ENCODE measurements around the gene AFF1.
"Not testable (repeated sequence)": the region's sequence is repeated elsewhere in the genome, so short reads cannot be mapped to it uniquely, and the experiment has no call there.

The AFF1 gene

GRCh38 chr4:87012265-87012953 lies 77.6 kb downstream of the AFF1 start:
- DNase-seq (ENCODE audit: low read depth), result no peak

GRCh38 chr4:87012954-87013308 lies 78.1 kb downstream of the AFF1 start:
- DNase-seq (ENCODE audit: low read depth), result not testable (repeated sequence)

- no peak for DNase-seq (ENCODE audit: low read depth)
Measured at GRCh38 chr4:87014284-87014782, 79.5 kb downstream of the AFF1 start.

DNA sequence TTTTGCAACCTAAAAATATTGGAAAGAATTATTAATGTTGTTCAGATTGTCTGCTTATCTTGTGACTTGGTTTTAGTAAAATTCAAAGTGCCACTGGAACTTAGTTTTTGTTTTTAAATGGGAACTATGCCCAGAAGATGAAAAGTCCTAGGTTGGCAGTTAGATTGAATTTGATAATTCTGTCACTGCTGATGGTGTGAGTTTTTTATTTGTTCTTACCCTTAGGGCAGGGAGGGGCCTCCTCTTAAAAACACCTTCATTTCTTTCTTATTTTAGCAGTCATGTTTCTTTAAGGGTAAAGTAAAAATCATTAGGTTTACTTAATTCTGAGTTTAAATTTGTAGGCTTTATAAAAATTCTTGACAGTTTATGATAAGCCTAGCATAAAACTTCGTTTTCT lies 80.6 kb downstream of the AFF1 start:
- no peak for DNase-seq (ENCODE audit: low read depth)

GRCh38 chr4:87017580-87018342 lies 83.0 kb downstream of the AFF1 start:
- no peak for DNase-seq (ENCODE audit: low read depth)

DNA sequence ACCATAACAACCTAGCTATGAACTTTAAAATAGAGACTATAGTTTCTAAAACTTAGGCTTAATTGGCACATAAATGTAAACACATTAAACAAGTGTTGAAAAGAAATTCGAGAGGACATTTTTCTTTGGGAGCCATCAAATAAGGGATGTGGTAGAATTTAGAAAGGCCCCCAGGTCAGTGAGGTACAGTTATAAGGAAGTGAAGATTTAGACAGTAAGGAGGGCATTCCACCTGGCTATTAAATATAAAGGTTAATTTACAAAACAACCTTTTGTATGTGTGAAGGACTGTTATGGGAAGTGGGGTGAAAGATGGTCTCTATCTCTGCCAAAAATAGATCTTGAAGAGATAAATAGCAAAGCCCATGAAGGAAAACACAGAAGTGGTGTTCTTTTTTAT lies 83.9 kb downstream of the AFF1 start:
- DNase-seq (ENCODE audit: low read depth), result no peak

GRCh38 chr4:87019246-87019791 lies 84.5 kb downstream of the AFF1 start:
- DNase-seq (ENCODE audit: low read depth), result no peak

GRCh38 chr4:87019898-87020297 lies 85.1 kb downstream of the AFF1 start:
- no peak for DNase-seq (ENCODE audit: low read depth)

- no peak for DNase-seq (ENCODE audit: low read depth)
Measured at GRCh38 chr4:87024201-87024600, 89.4 kb downstream of the AFF1 start.

DNA sequence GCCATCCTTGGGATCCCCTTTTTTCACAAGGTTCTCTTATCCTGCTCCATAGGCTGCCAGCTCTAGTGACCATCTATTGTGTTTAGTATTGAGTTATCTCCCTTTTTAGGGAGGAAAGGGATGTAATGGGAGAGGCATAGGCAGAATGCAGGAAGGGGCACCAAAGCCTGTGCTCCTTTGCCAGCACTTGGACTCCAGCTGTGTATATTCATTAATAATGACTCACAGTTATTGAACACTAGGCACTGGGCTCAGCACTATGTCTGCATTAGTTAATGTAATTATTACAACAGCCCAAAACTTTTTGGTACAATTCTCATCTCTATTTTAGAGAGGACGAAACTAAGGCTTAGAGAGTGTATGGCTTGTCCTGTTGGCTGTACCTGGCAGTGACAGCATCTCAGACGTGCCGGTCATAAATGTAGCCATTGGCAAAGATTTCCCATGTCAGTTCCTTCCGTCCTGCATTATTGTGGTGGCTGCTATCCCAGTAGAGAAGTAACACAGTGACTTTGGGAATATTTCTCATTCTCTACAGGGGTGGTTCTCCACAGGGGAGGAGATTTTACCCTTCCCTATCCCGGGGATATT lies 90.3 kb downstream of the AFF1 start:
- DNase-seq (ENCODE audit: low read depth), result no peak

- DNase-seq (ENCODE audit: low read depth), result no peak
Measured at GRCh38 chr4:87025614-87026041, 90.8 kb downstream of the AFF1 start.

DNA sequence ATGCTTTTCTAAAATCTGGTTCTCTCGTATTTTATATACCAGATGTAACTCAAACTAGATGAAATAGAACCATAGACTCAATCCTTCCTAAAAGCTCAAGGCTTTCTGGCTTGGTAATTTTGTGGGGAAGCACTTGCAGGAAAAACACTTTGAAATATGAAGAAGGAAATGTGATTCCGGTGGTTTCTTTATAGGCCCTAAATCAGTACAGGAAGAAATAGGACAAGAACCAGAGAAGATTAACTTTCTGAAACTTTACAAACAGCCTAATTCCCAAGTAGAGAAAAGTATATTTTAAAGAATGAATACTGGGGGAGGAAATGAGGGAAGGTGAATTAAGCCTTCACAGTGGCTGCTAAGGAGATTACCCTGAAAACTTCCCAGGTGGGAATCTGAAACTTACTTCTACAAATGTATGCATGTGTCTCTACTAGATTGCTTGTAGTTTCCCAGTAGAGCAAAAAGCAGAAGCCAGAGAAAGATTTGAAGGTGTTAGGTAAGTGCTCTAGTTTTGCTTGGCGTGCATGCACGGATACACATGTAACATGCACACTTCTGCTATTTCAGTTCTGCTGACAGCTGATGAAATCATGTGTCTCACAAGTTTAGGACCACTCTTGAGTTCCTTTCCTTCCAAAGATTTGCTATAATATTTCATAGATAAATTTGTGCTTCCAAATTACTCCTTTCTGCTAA lies 92.1 kb downstream of the AFF1 start:
- DNase-seq (ENCODE audit: low read depth), result no peak

DNA sequence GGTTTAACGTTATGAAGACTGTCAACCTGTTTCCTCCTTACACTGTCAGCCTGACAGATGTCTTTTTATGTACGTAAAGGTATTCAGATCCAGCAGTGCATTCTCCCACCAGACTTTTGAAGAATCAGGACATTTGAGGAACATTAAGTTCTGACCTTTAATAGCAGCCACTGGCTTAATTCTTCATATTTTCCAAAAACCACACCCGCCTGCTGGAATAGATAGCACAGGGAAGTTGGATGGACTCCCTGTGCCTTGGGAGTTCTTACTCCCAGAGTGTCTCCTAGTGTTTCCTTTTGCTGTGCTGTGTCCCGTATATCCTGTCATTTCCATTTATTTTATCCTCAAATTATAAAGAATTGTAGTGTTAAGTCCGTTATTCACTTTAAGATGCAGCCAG lies 94.5 kb downstream of the AFF1 start:
- DNase-seq (ENCODE audit: low read depth), result no peak

DNA sequence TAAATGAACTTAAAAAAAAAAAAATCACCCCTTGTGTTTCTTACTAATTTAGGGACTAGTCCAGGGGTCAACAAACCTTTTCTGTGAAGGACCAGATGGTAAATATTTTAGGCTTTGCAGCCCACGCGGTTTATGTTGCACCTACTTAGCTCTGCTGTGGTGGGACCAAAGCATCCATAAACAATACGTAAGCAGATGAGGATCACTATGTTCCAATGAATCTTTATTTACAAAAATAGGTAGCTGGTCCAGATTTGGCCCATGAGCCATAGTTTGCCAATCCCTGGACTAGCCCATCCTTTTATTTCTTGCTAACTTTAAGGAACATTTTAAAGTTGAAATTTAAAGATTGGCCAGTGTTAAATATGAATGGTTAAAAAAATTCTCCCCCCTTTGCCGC lies 95.3 kb downstream of the AFF1 start:
- no peak for DNase-seq (ENCODE audit: low read depth)

DNA sequence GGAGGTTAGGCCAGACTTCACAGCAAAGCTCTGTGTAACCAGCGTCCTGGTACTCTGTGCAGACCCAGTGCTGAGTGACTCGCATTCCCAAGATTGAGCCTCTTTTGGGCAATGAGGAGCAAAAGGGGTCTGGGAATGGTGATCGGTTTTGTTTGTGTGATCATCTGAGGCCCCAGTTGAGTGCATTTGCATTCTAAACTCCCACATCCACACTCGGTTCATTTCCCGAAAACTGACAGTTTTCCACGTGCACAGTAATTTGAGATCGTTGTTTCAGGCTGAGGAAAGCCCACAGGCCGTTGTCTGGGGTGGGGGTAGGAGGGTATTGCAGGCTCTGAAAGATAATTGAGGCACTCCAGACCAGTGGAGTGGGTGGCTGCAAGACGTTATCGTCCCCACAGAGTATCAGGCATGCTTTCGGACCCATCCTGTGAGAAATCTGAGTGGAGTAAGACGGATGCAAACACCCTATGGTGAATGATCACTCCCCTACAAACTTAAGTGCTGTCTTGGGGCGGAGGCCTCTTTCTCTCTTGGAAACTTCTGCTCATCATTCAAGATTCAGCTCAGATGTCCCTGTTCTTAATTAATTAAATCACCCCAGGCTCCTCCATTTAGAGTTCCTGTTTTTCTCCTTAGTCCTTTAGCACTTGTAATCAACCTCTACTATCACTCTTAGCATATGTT lies 96.1 kb downstream of the AFF1 start:
- no peak for DNase-seq (ENCODE audit: low read depth)

- DNase-seq (ENCODE audit: low read depth), result no peak
Measured at GRCh38 chr4:87031920-87032319, 97.1 kb downstream of the AFF1 start.

- DNase-seq (ENCODE audit: low read depth), result no peak
Measured at GRCh38 chr4:87032884-87033533, 98.2 kb downstream of the AFF1 start.

DNA sequence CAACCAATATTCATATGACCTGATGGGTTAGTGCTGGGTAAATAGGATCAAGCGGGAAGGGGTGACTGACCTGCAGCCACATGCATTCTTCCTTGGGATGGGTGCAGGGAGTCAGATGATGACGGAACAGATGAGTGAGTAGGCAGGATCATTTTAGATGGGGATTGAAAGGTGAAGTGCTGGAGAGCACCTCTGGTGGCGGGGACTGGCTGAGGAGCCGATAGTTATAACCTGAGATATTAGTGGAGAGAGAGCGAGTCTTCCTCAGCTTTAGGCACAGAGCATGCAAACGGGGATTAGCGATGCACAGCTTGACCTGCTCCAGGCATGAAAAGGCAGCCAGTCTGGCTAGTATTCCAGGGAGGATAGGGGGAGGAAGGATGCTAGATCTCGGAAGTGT lies 99.1 kb downstream of the AFF1 start:
- no peak for DNase-seq (ENCODE audit: low read depth)

- DNase-seq (ENCODE audit: low read depth), result no peak
Measured at GRCh38 chr4:87034527-87034926, 99.7 kb downstream of the AFF1 start.

DNA sequence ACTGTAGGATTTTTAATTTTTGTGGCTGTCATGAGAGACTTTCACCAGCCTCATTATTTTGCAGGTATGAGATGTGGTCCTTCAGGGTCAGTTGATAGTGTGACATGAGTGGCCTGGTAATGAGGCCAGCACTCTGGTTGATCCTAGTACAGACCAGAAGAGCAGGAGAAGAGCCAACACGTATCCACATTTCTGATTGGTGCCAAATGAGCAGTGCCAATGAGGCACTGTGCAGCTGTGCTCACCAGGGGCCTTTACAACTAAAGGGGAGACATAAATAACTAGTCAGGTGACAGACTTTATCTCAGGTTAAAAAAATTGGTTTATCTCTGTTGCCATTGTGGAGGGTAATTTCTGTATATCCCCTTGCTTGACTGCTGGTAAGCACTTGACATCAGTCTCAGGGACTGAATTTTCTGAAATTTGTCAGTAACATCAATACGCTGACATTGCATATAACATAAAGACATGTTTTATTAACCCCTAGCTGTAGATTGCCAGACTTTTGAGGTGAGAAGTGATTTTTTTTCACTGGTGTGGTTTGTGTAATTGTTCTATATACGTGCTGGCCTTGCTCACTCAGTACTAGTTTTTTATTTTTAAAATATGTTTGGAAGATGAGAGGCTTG lies 101.2 kb downstream of the AFF1 start:
- no peak for DNase-seq (ENCODE audit: low read depth)

DNA sequence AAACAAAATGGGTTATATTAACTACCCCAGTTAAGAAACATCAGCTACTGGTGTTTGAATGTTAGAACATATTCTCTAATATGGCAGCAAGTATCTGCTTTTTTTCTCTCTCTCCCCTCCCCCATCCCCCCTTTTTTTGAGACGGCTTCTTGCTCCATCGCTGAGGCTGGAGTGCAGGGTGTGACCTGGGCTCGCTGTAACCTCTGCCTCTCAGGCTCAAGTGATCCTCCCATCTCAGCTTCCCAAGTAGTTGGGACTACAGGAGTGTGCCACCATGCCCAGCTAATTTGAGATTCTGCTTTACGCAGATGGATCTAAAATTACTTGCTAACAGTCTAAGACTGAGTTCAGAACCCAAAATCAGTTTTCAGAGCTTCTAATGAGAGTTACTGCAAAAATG lies 101.9 kb downstream of the AFF1 start:
- no peak for DNase-seq (ENCODE audit: low read depth)

Data from stimulated activated CD8-positive, alpha-beta memory T cell treated with anti-CD3 and anti-CD28 coated beads, Interleukin-12 subunit alpha, Interleukin-12 subunit beta, amount 100 ng/mL, for 1 hour (primary cell).